ENCODE measurements around the gene BCKDK. TPM values are rescaled to one million over a fixed set of nuclear protein-coding genes. Genes with fewer than 3 reads are reported as not detected.

Gene BCKDK
- total RNA-seq, 1 experiment from 2014 or later = 58.3 TPM

DNA sequence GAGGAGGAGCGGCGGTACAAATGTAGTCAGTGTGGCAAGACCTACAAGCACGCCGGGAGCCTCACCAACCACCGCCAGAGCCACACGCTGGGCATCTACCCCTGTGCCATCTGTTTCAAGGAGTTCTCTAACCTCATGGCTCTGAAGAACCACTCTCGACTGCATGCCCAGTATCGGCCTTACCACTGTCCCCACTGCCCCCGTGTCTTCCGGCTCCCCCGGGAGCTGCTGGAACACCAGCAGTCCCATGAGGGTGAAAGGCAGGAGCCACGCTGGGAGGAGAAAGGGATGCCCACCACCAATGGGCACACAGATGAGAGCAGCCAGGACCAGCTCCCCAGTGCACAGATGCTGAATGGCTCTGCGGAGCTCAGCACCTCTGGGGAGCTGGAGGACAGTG, 31.2 kb upstream of the BCKDK start:
- H3K9me3 Mint-ChIP-seq = no peaks in the 10 kb centered on the region
- peaks cover 27% of the 10 kb centered on the region for H3K36me3 Mint-ChIP-seq
- no peak overlapping the region for H3K4me3 Mint-ChIP-seq
- CTCF ChIA-PET = no interaction called here
- ATAC-seq = no peak
- POLR2A ChIA-PET = interaction anchor here (0.6 kb wide), 1 partner anchor 77 kb away, joined by 3 read pairs; no protein-coding TSS in a partner anchor
- H3K27me3 Mint-ChIP-seq (ENCODE audit: low read depth) = no peaks in the 10 kb centered on the region
- TF ChIP-seq ZNF138 (CRISPR knock-in tag; conservative IDR thresholded peaks at IDR 0.05) (no peak), ZNF416 (CRISPR knock-in tag; IDR thresholded peaks at IDR 0.05) (no peak), ZNF263 (CRISPR knock-in tag; IDR thresholded peaks at IDR 0.05; ENCODE audit: low read depth) (no peak), FOXK1 (CRISPR knock-in tag; IDR thresholded peaks at IDR 0.05) (no peak), CREM (CRISPR knock-in tag; IDR thresholded peaks at IDR 0.05) (no peak), PRRX2 (CRISPR knock-in tag; IDR thresholded peaks at IDR 0.05) (no peak), NFATC4 (CRISPR knock-in tag; IDR thresholded peaks at IDR 0.05) (no peak), FOXJ3 (CRISPR knock-in tag; IDR thresholded peaks at IDR 0.05; ENCODE audit: borderline replicate concordance) (no peak), SMAD4 (CRISPR knock-in tag; IDR thresholded peaks at IDR 0.05) (no peak), ETV6 (CRISPR knock-in tag; IDR thresholded peaks at IDR 0.05) (no peak)
- TF ChIP-seq, protein P1, sequence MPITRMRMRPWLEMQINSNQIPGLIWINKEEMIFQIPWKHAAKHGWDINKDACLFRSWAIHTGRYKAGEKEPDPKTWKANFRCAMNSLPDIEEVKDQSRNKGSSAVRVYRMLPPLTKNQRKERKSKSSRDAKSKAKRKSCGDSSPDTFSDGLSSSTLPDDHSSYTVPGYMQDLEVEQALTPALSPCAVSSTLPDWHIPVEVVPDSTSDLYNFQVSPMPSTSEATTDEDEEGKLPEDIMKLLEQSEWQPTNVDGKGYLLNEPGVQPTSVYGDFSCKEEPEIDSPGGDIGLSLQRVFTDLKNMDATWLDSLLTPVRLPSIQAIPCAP (CRISPR knock-in tag; IDR thresholded peaks at IDR 0.05) = no peak
- TF ChIP-seq, protein P2, sequence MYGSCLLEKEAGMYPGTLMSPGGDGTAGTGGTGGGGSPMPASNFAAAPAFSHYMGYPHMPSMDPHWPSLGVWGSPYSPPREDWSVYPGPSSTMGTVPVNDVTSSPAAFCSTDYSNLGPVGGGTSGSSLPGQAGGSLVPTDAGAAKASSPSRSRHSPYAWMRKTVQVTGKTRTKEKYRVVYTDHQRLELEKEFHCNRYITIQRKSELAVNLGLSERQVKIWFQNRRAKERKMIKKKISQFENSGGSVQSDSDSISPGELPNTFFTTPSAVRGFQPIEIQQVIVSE (CRISPR knock-in tag; IDR thresholded peaks at IDR 0.05; ENCODE audit: borderline replicate concordance) = no peak
- TF ChIP-seq, protein P3, sequence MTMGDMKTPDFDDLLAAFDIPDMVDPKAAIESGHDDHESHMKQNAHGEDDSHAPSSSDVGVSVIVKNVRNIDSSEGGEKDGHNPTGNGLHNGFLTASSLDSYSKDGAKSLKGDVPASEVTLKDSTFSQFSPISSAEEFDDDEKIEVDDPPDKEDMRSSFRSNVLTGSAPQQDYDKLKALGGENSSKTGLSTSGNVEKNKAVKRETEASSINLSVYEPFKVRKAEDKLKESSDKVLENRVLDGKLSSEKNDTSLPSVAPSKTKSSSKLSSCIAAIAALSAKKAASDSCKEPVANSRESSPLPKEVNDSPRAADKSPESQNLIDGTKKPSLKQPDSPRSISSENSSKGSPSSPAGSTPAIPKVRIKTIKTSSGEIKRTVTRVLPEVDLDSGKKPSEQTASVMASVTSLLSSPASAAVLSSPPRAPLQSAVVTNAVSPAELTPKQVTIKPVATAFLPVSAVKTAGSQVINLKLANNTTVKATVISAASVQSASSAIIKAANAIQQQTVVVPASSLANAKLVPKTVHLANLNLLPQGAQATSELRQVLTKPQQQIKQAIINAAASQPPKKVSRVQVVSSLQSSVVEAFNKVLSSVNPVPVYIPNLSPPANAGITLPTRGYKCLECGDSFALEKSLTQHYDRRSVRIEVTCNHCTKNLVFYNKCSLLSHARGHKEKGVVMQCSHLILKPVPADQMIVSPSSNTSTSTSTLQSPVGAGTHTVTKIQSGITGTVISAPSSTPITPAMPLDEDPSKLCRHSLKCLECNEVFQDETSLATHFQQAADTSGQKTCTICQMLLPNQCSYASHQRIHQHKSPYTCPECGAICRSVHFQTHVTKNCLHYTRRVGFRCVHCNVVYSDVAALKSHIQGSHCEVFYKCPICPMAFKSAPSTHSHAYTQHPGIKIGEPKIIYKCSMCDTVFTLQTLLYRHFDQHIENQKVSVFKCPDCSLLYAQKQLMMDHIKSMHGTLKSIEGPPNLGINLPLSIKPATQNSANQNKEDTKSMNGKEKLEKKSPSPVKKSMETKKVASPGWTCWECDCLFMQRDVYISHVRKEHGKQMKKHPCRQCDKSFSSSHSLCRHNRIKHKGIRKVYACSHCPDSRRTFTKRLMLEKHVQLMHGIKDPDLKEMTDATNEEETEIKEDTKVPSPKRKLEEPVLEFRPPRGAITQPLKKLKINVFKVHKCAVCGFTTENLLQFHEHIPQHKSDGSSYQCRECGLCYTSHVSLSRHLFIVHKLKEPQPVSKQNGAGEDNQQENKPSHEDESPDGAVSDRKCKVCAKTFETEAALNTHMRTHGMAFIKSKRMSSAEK (CRISPR knock-in tag; IDR thresholded peaks at IDR 0.05; ENCODE audit: borderline replicate concordance) = no peak
- TF ChIP-seq, protein P4, sequence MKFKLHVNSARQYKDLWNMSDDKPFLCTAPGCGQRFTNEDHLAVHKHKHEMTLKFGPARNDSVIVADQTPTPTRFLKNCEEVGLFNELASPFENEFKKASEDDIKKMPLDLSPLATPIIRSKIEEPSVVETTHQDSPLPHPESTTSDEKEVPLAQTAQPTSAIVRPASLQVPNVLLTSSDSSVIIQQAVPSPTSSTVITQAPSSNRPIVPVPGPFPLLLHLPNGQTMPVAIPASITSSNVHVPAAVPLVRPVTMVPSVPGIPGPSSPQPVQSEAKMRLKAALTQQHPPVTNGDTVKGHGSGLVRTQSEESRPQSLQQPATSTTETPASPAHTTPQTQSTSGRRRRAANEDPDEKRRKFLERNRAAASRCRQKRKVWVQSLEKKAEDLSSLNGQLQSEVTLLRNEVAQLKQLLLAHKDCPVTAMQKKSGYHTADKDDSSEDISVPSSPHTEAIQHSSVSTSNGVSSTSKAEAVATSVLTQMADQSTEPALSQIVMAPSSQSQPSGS (CRISPR knock-in tag; IDR thresholded peaks at IDR 0.05; ENCODE audit: borderline replicate concordance, low read depth) = no peak
- TF ChIP-seq, protein P5, sequence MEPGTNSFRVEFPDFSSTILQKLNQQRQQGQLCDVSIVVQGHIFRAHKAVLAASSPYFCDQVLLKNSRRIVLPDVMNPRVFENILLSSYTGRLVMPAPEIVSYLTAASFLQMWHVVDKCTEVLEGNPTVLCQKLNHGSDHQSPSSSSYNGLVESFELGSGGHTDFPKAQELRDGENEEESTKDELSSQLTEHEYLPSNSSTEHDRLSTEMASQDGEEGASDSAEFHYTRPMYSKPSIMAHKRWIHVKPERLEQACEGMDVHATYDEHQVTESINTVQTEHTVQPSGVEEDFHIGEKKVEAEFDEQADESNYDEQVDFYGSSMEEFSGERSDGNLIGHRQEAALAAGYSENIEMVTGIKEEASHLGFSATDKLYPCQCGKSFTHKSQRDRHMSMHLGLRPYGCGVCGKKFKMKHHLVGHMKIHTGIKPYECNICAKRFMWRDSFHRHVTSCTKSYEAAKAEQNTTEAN (CRISPR knock-in tag; IDR thresholded peaks at IDR 0.05) = no peak
- peaks cover 13% of the 10 kb centered on the region for H3K4me1 Mint-ChIP-seq
- no peak for DNase-seq (ENCODE audit: low spot score)
- no peak overlapping the region for H3K27ac Mint-ChIP-seq

DNA sequence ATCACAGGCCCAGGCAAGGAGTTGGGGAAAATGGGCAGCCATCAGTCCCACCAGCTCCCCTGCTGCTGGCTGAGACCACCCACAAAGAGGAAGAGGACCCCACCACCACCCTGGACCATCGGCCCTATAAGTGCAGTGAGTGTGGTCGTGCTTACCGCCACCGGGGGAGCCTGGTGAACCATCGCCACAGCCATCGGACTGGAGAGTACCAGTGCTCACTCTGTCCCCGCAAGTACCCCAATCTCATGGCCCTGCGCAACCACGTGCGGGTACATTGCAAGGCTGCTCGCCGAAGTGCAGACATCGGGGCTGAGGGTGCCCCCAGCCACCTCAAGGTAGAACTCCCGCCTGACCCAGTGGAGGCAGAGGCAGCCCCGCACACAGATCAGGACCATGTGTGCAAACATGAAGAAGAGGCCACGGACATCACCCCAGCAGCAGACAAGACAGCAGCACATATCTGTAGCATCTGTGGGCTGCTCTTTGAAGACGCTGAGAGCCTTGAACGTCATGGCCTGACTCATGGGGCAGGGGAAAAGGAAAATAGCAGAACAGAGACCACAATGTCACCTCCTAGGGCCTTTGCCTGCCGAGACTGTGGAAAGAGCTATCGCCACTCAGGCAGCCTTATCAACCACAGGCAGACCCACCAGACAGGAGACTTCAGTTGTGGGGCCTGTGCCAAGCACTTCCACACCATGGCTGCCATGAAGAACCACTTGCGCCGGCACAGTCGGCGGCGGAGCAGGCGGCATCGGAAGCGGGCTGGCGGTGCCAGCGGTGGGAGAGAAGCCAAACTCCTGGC, 30.4 kb upstream of the BCKDK start:
- Mint-ChIP-seq H3K4me3 (no peak overlapping the region), H3K4me1 (peaks cover 7% of the 10 kb centered on the region), H3K27ac (no peak overlapping the region), H3K27me3 (ENCODE audit: low read depth) (no peaks in the 10 kb centered on the region), H3K36me3 (peaks cover 30% of the 10 kb centered on the region), H3K9me3 (no peaks in the 10 kb centered on the region)
- CTCF ChIA-PET = no interaction called here
- ATAC-seq = no peak
- POLR2A ChIA-PET = interaction anchor here (0.6 kb wide), 1 partner anchor 77 kb away, joined by 3 read pairs; no protein-coding TSS in a partner anchor
- no peak for DNase-seq (ENCODE audit: low spot score)
- TF ChIP-seq, protein P6, sequence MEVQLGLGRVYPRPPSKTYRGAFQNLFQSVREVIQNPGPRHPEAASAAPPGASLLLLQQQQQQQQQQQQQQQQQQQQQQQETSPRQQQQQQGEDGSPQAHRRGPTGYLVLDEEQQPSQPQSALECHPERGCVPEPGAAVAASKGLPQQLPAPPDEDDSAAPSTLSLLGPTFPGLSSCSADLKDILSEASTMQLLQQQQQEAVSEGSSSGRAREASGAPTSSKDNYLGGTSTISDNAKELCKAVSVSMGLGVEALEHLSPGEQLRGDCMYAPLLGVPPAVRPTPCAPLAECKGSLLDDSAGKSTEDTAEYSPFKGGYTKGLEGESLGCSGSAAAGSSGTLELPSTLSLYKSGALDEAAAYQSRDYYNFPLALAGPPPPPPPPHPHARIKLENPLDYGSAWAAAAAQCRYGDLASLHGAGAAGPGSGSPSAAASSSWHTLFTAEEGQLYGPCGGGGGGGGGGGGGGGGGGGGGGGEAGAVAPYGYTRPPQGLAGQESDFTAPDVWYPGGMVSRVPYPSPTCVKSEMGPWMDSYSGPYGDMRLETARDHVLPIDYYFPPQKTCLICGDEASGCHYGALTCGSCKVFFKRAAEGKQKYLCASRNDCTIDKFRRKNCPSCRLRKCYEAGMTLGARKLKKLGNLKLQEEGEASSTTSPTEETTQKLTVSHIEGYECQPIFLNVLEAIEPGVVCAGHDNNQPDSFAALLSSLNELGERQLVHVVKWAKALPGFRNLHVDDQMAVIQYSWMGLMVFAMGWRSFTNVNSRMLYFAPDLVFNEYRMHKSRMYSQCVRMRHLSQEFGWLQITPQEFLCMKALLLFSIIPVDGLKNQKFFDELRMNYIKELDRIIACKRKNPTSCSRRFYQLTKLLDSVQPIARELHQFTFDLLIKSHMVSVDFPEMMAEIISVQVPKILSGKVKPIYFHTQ (CRISPR knock-in tag; IDR thresholded peaks at IDR 0.05) = no peak
- TF ChIP-seq, protein P2 (CRISPR knock-in tag; IDR thresholded peaks at IDR 0.05; ENCODE audit: borderline replicate concordance) = no peak
- no peak for TF ChIP-seq ZNF121 (CRISPR knock-in tag; IDR thresholded peaks at IDR 0.05)
- no peak for TF ChIP-seq ZNF317 (CRISPR knock-in tag; IDR thresholded peaks at IDR 0.05; ENCODE audit: borderline replicate concordance, low read depth)
- TF ChIP-seq ZNF219 (CRISPR knock-in tag; IDR thresholded peaks at IDR 0.05; ENCODE audit: borderline replicate concordance) = no peak
- TF ChIP-seq, protein P1 (CRISPR knock-in tag; IDR thresholded peaks at IDR 0.05) = no peak

All from WTC11 (cell line).